HepG2 (cell line): ENCODE measurements around the gene METTL16. TPM values are rescaled to one million over a fixed set of nuclear protein-coding genes. Genes with fewer than 3 reads are reported as not detected.

Experiments
- PPARG ChIP-seq: conservative IDR thresholded peaks from 2 replicates; pipeline ENCODE4 v1.6.1; 2016; ENCODE audit warnings: missing biosample characterization, missing genetic modification reagents
- SPEN ChIP-seq: sonication (generic); formaldehyde crosslinking; IDR thresholded peaks from 2 replicates; pipeline ENCODE4 v1.5.1; 2020; ENCODE audit warnings: low read depth, mild to moderate bottlenecking, missing genetic modification reagents
- TSC22D2 ChIP-seq: sonication (generic); formaldehyde crosslinking; IDR thresholded peaks from 2 replicates; pipeline ENCODE4 v1.5.1; 2020; ENCODE audit warnings: missing genetic modification reagents, mild to moderate bottlenecking, borderline replicate concordance
- ZNF7 ChIP-seq: IDR thresholded peaks from 2 replicates; pipeline ENCODE4 v1.6.1; 2016; ENCODE audit warnings: missing biosample characterization, missing genetic modification reagents
- ZNF83 ChIP-seq: sonication (generic); formaldehyde crosslinking; IDR thresholded peaks from 2 replicates; pipeline ENCODE4 v1.4.0; 2020; ENCODE audit warnings: missing genetic modification reagents, mild to moderate bottlenecking, borderline replicate concordance
- polyA plus RNA-seq, 8 experiments: library from polyadenylated mRNA; depleted of rRNA in 3 of 8; stranded (reverse) in 7 of 8; unstranded in 1 of 8; fragments of >200 nt; fragmentation: Illumina TruSeq in 4 of 8; extraction: Trizol in 4 of 8; gene quantifications; 2 replicates each; pipeline versions ENCODE4 v1.2.1 to v1.2.3, GENCODE V29; 2011 to 2016; ENCODE audit warnings: low read depth in 4 of 8, missing spikeins in 1 of 8, mixed read lengths in 1 of 8; ENCODE audit not compliant: insufficient read depth in 1 of 8
- total RNA-seq, 5 experiments: library from RNA; depleted of rRNA; stranded (reverse); fragments of >200 nt; fragmentation: Illumina TruSeq; extraction: Trizol; gene quantifications; 2 replicates each; pipeline ENCODE4 v1.2.3, GENCODE V29; 2016; ENCODE audit warnings: low read depth in 1 of 5
- TF ChIP-seq, protein P1 (sequence below): sonication (generic); formaldehyde crosslinking; IDR thresholded peaks from one replicate; pipeline ENCODE4 v1.5.1; 2020; ENCODE audit warnings: mild to moderate bottlenecking, missing genetic modification reagents; ENCODE audit errors: not compliant biosample characterization
- TF ChIP-seq, protein P2 (sequence below): sonication (generic); formaldehyde crosslinking; IDR thresholded peaks from 2 replicates; pipeline ENCODE4 v1.4.0; 2020; ENCODE audit warnings: missing genetic modification reagents
- TF ChIP-seq, protein P3 (sequence below): sonication (generic); formaldehyde crosslinking; IDR thresholded peaks from 2 replicates; pipeline ENCODE4 v1.4.0; 2020; ENCODE audit warnings: missing genetic modification reagents
- TF ChIP-seq, protein P4 (sequence below): sonication (generic); formaldehyde crosslinking; IDR thresholded peaks from 2 replicates; pipeline ENCODE4 v1.5.0; 2020; ENCODE audit warnings: missing genetic modification reagents
- TF ChIP-seq, protein P5 (sequence below), 2 experiments: sonication (generic) in 1 of 2; formaldehyde crosslinking in 1 of 2; IDR thresholded peaks; 2 replicates each; pipeline versions ENCODE4 v1.5.1 to v1.6.1; 2011 to 2020; ENCODE audit warnings: borderline replicate concordance in 1 of 2, low read depth in 1 of 2, low read length in 1 of 2, mild to moderate bottlenecking in 1 of 2, missing genetic modification reagents in 1 of 2, moderate library complexity in 1 of 2

METTL16 gene
- total and polyA plus RNA-seq, 2 of the 13 experiments (the other 11 are each of a cell fraction or from before 2014, with no cell fraction given), result 11.6 to 18.5 TPM

DNA sequence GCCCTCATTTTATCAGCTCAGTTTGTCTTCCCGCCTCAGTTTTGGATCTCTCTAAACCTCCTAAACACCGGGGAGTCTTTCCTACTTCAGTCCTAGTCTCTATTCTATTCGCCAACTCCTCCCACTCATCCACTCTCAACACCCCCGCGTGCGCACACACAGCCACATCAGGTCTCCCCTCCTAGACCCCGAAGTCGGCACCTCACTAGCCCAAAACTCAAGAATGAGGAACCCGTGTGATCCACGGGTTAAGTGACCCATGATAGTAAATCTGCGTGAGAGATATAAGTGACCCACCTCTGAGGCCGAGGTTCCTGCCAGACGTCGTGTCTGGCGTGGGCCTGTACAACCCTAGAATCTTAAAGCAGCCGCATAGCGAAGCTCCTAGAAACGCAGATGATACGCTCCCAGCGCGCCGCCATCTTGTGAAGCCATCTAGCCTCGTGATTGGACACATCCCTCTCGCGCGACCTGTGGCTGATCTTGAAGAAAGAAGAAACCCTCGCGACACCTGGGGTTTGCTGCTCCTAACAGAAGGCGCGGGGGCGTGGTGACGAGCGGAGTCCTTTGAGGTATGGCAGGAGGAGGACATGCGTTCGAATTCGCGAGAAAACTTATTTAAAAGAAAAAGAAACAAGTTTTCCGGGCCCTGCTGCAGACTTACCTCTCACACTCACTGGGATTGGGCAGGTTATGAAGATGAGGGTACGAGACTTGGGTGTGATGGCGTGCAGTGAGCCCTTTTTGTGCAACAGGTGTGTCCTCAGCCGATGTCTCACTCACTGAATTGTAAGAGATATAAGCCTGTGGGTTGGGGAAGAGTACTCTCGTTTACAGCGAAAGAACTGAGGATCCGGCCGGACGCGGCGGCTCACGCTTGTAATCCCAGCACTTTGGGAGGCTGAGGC, at the start of gene METTL16 (continued):
- TF ChIP-seq, protein P1, sequence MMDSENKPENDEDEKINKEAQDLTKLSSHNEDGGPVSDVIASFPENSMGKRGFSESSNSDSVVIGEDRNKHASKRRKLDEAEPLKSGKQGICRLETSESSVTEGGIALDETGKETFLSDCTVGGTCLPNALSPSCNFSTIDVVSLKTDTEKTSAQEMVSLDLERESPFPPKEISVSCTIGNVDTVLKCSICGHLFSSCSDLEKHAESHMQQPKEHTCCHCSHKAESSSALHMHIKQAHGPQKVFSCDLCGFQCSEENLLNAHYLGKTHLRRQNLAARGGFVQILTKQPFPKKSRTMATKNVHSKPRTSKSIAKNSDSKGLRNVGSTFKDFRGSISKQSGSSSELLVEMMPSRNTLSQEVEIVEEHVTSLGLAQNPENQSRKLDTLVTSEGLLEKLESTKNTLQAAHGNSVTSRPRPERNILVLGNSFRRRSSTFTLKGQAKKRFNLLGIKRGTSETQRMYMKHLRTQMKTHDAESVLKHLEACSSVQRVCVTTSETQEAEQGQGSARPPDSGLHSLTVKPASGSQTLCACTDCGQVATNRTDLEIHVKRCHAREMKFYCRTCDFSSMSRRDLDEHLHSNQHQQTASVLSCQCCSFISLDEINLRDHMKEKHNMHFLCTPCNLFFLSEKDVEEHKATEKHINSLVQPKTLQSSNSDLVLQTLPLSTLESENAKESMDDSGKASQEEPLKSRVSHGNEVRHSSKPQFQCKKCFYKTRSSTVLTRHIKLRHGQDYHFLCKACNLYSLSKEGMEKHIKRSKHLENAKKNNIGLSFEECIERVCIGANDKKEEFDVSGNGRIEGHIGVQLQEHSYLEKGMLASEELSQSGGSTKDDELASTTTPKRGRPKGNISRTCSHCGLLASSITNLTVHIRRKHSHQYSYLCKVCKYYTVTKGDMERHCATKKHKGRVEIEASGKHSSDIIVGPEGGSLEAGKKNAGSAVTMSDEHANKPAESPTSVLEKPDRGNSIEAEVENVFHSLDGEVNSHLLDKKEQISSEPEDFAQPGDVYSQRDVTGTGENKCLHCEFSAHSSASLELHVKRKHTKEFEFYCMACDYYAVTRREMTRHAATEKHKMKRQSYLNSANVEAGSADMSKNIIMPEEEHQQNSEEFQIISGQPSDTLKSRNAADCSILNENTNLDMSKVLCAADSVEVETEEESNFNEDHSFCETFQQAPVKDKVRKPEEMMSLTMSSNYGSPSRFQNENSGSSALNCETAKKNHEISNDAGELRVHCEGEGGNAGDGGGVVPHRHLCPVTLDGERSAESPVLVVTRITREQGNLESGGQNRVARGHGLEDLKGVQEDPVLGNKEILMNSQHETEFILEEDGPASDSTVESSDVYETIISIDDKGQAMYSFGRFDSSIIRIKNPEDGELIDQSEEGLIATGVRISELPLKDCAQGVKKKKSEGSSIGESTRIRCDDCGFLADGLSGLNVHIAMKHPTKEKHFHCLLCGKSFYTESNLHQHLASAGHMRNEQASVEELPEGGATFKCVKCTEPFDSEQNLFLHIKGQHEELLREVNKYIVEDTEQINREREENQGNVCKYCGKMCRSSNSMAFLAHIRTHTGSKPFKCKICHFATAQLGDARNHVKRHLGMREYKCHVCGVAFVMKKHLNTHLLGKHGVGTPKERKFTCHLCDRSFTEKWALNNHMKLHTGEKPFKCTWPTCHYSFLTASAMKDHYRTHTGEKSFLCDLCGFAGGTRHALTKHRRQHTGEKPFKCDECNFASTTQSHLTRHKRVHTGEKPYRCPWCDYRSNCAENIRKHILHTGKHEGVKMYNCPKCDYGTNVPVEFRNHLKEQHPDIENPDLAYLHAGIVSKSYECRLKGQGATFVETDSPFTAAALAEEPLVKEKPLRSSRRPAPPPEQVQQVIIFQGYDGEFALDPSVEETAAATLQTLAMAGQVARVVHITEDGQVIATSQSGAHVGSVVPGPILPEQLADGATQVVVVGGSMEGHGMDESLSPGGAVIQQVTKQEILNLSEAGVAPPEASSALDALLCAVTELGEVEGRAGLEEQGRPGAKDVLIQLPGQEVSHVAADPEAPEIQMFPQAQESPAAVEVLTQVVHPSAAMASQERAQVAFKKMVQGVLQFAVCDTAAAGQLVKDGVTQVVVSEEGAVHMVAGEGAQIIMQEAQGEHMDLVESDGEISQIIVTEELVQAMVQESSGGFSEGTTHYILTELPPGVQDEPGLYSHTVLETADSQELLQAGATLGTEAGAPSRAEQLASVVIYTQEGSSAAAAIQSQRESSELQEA (CRISPR knock-in tag), result no peak
- TF ChIP-seq ZNF7 (CRISPR knock-in tag) (no peak), ZNF83 (CRISPR knock-in tag) (no peak), TSC22D2 (no peak), PPARG (CRISPR knock-in tag) (no peak), SPEN (CRISPR knock-in tag) (peak; percentile 87)
- TF ChIP-seq, protein P2, sequence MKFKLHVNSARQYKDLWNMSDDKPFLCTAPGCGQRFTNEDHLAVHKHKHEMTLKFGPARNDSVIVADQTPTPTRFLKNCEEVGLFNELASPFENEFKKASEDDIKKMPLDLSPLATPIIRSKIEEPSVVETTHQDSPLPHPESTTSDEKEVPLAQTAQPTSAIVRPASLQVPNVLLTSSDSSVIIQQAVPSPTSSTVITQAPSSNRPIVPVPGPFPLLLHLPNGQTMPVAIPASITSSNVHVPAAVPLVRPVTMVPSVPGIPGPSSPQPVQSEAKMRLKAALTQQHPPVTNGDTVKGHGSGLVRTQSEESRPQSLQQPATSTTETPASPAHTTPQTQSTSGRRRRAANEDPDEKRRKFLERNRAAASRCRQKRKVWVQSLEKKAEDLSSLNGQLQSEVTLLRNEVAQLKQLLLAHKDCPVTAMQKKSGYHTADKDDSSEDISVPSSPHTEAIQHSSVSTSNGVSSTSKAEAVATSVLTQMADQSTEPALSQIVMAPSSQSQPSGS (CRISPR knock-in tag), result 0 out of 2 replicates have a peak, but pooled peaks have one; percentile 23
- TF ChIP-seq, protein P3, sequence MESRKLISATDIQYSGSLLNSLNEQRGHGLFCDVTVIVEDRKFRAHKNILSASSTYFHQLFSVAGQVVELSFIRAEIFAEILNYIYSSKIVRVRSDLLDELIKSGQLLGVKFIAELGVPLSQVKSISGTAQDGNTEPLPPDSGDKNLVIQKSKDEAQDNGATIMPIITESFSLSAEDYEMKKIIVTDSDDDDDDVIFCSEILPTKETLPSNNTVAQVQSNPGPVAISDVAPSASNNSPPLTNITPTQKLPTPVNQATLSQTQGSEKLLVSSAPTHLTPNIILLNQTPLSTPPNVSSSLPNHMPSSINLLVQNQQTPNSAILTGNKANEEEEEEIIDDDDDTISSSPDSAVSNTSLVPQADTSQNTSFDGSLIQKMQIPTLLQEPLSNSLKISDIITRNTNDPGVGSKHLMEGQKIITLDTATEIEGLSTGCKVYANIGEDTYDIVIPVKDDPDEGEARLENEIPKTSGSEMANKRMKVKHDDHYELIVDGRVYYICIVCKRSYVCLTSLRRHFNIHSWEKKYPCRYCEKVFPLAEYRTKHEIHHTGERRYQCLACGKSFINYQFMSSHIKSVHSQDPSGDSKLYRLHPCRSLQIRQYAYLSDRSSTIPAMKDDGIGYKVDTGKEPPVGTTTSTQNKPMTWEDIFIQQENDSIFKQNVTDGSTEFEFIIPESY, result no peak
- TF ChIP-seq, protein P4, sequence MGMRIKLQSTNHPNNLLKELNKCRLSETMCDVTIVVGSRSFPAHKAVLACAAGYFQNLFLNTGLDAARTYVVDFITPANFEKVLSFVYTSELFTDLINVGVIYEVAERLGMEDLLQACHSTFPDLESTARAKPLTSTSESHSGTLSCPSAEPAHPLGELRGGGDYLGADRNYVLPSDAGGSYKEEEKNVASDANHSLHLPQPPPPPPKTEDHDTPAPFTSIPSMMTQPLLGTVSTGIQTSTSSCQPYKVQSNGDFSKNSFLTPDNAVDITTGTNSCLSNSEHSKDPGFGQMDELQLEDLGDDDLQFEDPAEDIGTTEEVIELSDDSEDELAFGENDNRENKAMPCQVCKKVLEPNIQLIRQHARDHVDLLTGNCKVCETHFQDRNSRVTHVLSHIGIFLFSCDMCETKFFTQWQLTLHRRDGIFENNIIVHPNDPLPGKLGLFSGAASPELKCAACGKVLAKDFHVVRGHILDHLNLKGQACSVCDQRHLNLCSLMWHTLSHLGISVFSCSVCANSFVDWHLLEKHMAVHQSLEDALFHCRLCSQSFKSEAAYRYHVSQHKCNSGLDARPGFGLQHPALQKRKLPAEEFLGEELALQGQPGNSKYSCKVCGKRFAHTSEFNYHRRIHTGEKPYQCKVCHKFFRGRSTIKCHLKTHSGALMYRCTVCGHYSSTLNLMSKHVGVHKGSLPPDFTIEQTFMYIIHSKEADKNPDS (CRISPR knock-in tag), result no peak
- TF ChIP-seq, protein P5, sequence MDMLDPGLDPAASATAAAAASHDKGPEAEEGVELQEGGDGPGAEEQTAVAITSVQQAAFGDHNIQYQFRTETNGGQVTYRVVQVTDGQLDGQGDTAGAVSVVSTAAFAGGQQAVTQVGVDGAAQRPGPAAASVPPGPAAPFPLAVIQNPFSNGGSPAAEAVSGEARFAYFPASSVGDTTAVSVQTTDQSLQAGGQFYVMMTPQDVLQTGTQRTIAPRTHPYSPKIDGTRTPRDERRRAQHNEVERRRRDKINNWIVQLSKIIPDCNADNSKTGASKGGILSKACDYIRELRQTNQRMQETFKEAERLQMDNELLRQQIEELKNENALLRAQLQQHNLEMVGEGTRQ (IDR thresholded peaks at IDR 0.05; ENCODE audit: low read depth, low read length), result no peak
- TF ChIP-seq, protein P5 (CRISPR knock-in tag; IDR thresholded peaks at IDR 0.05; ENCODE audit: borderline replicate concordance), result no peak
